PC-3 (cell line): ENCODE measurements around the gene DCTN2. TPM values are rescaled to one million over a fixed set of nuclear protein-coding genes. Genes with fewer than 3 reads are reported as not detected.
"Not testable (repeated sequence)": the region's sequence is repeated elsewhere in the genome, so short reads cannot be mapped to it uniquely, and the experiment has no call there.

ENCODE experiments used
- ATAC-seq: fragments of 200-7000 bp; cut with Tn5 transposase; 2 replicates; pipeline ENCODE4 v1.9.1; 2020; ENCODE audit warnings: mild to moderate bottlenecking, moderate library complexity
- BruUV-seq: library from RNA; stranded (reverse); fragments of 400-500 nt; replicated peaks from 2 replicates; lab custom pipeline; 2021; lab: Mats Ljungman, UMichigan
- CTCF ChIA-PET: fragments of 300-600 bp; sonication (Branson Sonifier 250); formaldehyde crosslinking; loops from one replicate; lab custom pipeline; 2022; ENCODE audit warnings: antibody characterized with exemption; lab: Charles Lee
- POLR2A ChIA-PET: fragments of 300-600 bp; sonication (Branson Sonifier 250); formaldehyde crosslinking; loops from one replicate; lab custom pipeline; 2022; ENCODE audit warnings: antibody characterized with exemption; ENCODE audit not compliant: unreplicated experiment; lab: Charles Lee
- DNase-seq: peaks from one replicate; pipeline ENCODE4 v3.0.0-alpha.2; 2015
- H2AFZ ChIP-seq: fragments of 300-600 bp; sonication (generic); 2 replicates; pipeline ENCODE4 v1.6.0; 2016; ENCODE audit warnings: antibody characterized with exemption, low read length
- H3F3A ChIP-seq: fragments of 300-600 bp; sonication (generic); one replicate; pipeline ENCODE4 v1.6.0; 2017; ENCODE audit warnings: antibody characterized with exemption, low read length, control low read depth, mild to moderate bottlenecking; ENCODE audit not compliant: unreplicated experiment
- H3K27ac ChIP-seq: fragments of 300-600 bp; sonication (generic); 2 replicates; pipeline ENCODE4 v1.5.1; 2016; ENCODE audit warnings: mild to moderate bottlenecking, low read length
- H3K27me3 ChIP-seq: fragments of 300-600 bp; sonication (generic); 2 replicates; pipeline ENCODE4 v1.6.1; 2016; ENCODE audit warnings: low read length, mixed read lengths
- H3K36me3 ChIP-seq: fragments of 300-600 bp; sonication (generic); 2 replicates; pipeline ENCODE4 v1.6.1; 2016; ENCODE audit warnings: low read depth, mixed run types, low read length, mixed read lengths
- H3K4me1 ChIP-seq: fragments of 300-600 bp; sonication (generic); 2 replicates; pipeline ENCODE4 v1.5.1; 2016; ENCODE audit warnings: low read length; ENCODE audit not compliant: insufficient read depth
- H3K4me2 ChIP-seq: fragments of 300-600 bp; sonication (generic); 2 replicates; pipeline ENCODE4 v1.6.0; 2016; ENCODE audit warnings: low read length
- H3K4me3 ChIP-seq: fragments of 300-600 bp; sonication (generic); 2 replicates; pipeline ENCODE4 v1.5.1; 2016; ENCODE audit warnings: mild to moderate bottlenecking, low read length, mixed read lengths
- H3K79me2 ChIP-seq: fragments of 300-600 bp; sonication (generic); 2 replicates; pipeline ENCODE4 v1.6.1; 2017; ENCODE audit warnings: low read length, mixed read lengths
- H3K9ac ChIP-seq: fragments of 300-600 bp; sonication (generic); 2 replicates; pipeline ENCODE4 v1.6.0; 2016; ENCODE audit warnings: mild to moderate bottlenecking, low read length
- H3K9me2 ChIP-seq: fragments of 300-600 bp; sonication (generic); replicated peaks from 2 replicates; pipeline ENCODE4 v1.6.1; 2016; ENCODE audit warnings: mixed run types, low read length, mixed read lengths
- H3K9me3 ChIP-seq: fragments of 300-600 bp; sonication (generic); 2 replicates; pipeline ENCODE4 v1.6.1; 2016; ENCODE audit warnings: low read length, mixed read lengths
- H4K20me1 ChIP-seq: fragments of 300-600 bp; sonication (generic); 2 replicates; pipeline ENCODE4 v1.6.1; 2016; ENCODE audit warnings: low read length, mixed read lengths
- EZH2 ChIP-seq: fragments of 300-600 bp; sonication (generic); IDR thresholded peaks from one replicate; pipeline ENCODE4 v1.6.1; 2017; ENCODE audit warnings: antibody characterized with exemption, mild to moderate bottlenecking, low read length; ENCODE audit not compliant: unreplicated experiment
- EZH2phosphoT487 ChIP-seq: fragments of 300-600 bp; sonication (generic); IDR thresholded peaks from 2 replicates; pipeline ENCODE4 v1.6.1; 2018; ENCODE audit warnings: mild to moderate bottlenecking, antibody characterized with exemption, low read length, borderline replicate concordance
- intact Hi-C: fragments of 100-400 bp; cut with micrococcal nuclease; formaldehyde crosslinking; loops from 2 replicates; pipeline ENCODE4 v1.9.0; 2023
- total RNA-seq: library from RNA; depleted of rRNA; stranded (reverse); fragments of >200 nt; gene quantifications from 2 replicates; pipeline ENCODE4 v1.2.3, GENCODE V29; 2014
- TF ChIP-seq, protein P1 (sequence below): fragments of 300-600 bp; sonication (generic); conservative IDR thresholded peaks from 2 replicates; pipeline ENCODE4 v1.5.1; 2017; ENCODE audit warnings: antibody characterized with exemption, low read depth, mild to moderate bottlenecking, low read length

Gene DCTN2
- total RNA-seq, 1 experiment from 2014 or later, result 88.5 TPM

DNA sequence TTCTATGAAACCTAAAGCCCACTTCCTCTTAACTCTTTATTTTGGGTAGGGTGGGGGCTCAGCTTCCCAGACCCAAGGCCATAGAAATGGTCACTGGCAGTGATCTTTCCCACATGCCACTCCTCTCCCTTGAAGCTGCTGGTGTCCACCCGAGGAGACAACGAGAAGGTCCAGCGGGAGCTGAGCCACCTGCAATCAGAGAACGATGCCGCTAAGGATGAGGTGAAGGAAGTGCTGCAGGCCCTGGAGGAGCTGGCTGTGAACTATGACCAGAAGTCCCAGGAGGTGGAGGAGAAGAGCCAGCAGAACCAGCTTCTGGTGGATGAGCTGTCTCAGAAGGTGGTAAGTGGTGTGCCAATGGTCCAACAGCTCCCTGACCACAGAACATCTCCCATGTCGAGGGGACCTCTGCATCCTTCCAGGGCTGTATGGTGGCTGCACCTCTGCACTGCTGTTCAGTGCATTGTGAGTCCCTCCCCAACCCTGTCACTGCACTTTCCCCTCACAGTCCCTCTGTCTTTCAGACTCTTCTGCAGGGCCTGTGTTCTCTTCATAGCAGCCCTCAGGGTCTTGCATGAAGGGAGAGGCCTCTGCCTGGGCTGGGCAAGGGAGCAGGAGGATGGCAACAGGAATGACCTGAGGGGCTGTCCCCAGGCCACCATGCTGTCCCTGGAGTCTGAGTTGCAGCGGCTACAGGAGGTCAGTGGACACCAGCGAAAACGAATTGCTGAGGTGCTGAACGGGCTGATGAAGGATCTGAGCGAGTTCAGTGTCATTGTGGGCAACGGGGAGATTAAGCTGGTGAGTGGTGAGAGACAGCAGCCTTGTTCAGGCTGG lies 25.2 kb upstream of the DCTN2 start:
- DNase-seq (no peak), ATAC-seq (no peak)
- Histone ChIP-seq H3K4me1 (no peaks in the 10 kb centered on the region), H3K27ac (no peak overlapping the region), H3K9me3 (no peaks in the 10 kb centered on the region), H2AFZ (no peak overlapping the region), H3K4me3 (no peak overlapping the region), H3K9ac (no peak overlapping the region), H3K4me2 (no peak overlapping the region), H3F3A (no peaks in the 10 kb centered on the region), H4K20me1 (no peaks in the 10 kb centered on the region), H3K36me3 (no peaks in the 10 kb centered on the region), H3K79me2 (no peaks in the 10 kb centered on the region), H3K27me3 (no peaks in the 10 kb centered on the region), H3K9me2 (no peaks in the 10 kb centered on the region)
- POLR2A ChIA-PET, result interaction anchor here (0.6 kb wide), 1 partner anchor 25 kb away, joined by 3 read pairs; no protein-coding TSS in a partner anchor
- CTCF ChIA-PET, result no interaction called here
- intact Hi-C loops, result no loop called here
- BruUV-seq, result no TSS peak
- TF ChIP-seq EZH2phosphoT487, result no peak
- TF ChIP-seq, protein P1, sequence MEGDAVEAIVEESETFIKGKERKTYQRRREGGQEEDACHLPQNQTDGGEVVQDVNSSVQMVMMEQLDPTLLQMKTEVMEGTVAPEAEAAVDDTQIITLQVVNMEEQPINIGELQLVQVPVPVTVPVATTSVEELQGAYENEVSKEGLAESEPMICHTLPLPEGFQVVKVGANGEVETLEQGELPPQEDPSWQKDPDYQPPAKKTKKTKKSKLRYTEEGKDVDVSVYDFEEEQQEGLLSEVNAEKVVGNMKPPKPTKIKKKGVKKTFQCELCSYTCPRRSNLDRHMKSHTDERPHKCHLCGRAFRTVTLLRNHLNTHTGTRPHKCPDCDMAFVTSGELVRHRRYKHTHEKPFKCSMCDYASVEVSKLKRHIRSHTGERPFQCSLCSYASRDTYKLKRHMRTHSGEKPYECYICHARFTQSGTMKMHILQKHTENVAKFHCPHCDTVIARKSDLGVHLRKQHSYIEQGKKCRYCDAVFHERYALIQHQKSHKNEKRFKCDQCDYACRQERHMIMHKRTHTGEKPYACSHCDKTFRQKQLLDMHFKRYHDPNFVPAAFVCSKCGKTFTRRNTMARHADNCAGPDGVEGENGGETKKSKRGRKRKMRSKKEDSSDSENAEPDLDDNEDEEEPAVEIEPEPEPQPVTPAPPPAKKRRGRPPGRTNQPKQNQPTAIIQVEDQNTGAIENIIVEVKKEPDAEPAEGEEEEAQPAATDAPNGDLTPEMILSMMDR, result no peak
- no peak for TF ChIP-seq EZH2

DNA sequence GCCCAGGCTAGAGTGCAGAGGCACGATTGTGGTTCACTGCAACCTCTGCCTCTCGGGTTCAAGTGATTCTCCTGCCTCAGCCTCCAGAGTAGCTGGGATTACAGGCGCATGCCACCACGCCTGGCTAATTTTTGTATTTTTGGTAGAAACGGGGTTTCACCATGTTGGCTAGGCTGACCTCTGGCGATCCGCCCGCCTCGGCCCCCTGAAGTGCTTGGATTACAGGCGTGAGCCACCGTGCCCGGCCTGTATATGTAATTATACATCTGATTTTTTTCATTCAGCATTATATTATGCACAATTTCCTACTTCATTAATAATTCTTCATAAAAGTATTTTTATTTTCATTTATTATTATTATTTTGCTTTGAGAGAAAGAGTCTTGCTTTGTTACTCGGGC lies 23.4 kb upstream of the DCTN2 start:
- CTCF ChIA-PET, result interaction anchor here (0.6 kb wide), 1 partner anchor 13 kb away, joined by 4 read pairs; no protein-coding TSS in a partner anchor
- H3K27ac ChIP-seq, H3K36me3 ChIP-seq, H3F3A ChIP-seq, H3K4me1 ChIP-seq, H3K4me3 ChIP-seq, DNase-seq, H3K9ac ChIP-seq, BruUV-seq, H3K9me2 ChIP-seq, H3K9me3 ChIP-seq, H3K4me2 ChIP-seq, H4K20me1 ChIP-seq, intact Hi-C loops, POLR2A ChIA-PET, H2AFZ ChIP-seq, ATAC-seq, H3K27me3 ChIP-seq, H3K79me2 ChIP-seq: not testable (repeated sequence)

DNA sequence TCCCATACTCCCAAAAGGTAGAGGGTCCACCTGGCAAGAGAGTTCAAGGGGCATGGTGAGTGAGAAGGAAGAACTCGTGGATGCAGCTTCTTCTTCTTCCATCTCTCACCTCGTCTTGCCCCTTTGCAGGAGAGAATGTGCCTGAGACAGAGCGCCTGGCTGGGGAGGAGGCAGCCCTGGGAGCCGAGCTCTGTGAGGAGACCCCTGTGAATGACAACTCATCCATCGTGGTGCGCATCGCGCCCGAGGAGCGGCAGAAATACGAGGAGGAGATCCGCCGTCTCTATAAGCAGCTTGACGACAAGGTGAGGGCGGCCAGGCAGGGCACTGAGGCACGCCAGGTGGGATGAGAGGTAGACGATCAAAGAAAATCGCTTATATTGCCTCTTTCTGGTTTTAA lies 22.9 kb upstream of the DCTN2 start:
- no peaks in the 10 kb centered on the region for H3K36me3 ChIP-seq
- POLR2A ChIA-PET, result no interaction called here
- no peaks in the 10 kb centered on the region for H3K27me3 ChIP-seq
- H3K4me2 ChIP-seq, result no peak overlapping the region
- no peak overlapping the region for H2AFZ ChIP-seq
- H3K4me3 ChIP-seq, result no peak overlapping the region
- BruUV-seq, result no TSS peak
- ATAC-seq (no peak), DNase-seq (no peak)
- intact Hi-C loops, result no loop called here
- no peak for TF ChIP-seq EZH2phosphoT487
- TF ChIP-seq, protein P1, result no peak
- no peak for TF ChIP-seq EZH2
- no peaks in the 10 kb centered on the region for H3F3A ChIP-seq
- H3K9me3 ChIP-seq, result no peaks in the 10 kb centered on the region
- CTCF ChIA-PET, result no interaction called here
- H3K9me2 ChIP-seq, result no peaks in the 10 kb centered on the region
- no peak overlapping the region for H3K27ac ChIP-seq
- H3K9ac ChIP-seq, result no peak overlapping the region
- H3K4me1 ChIP-seq, result no peaks in the 10 kb centered on the region
- H4K20me1 ChIP-seq, result no peaks in the 10 kb centered on the region
- no peaks in the 10 kb centered on the region for H3K79me2 ChIP-seq
